Psoas muscle (tissue), 8 donors: ENCODE data around the gene CHEK1. TPM values are rescaled to one million over a fixed set of nuclear protein-coding genes. Genes with fewer than 3 reads are reported as not detected.
"Not testable (repeated sequence)": the region's sequence is repeated elsewhere in the genome, so short reads cannot be mapped to it uniquely, and the experiment has no call there.

Experiments
- ATAC-seq, 4 donors: fragments of 200-7000 bp; cut with Tn5 transposase; one replicate each; pipeline ENCODE4 v1.9.1; 2020; ENCODE audit warnings: moderate library complexity in 3 of 4, mild to moderate bottlenecking in 2 of 4
- DNase-seq, 2 donors: peaks; one replicate each; pipeline ENCODE4 v3.0.0-alpha.2; 2020
- H3K27ac ChIP-seq: fragments of 200-600 bp; one replicate; pipeline ENCODE4 v1.8.0; 2022
- H3K27me3 ChIP-seq, 3 donors: fragments of 200-600 bp in 1 of 3; one replicate each; pipeline versions ENCODE4 v1.6.1 to v1.8.0; 2013 to 2022; ENCODE audit warnings: low read length in 2 of 3, mild to moderate bottlenecking in 2 of 3, moderate library complexity in 1 of 3; ENCODE audit not compliant: insufficient read depth in 3 of 3
- H3K36me3 ChIP-seq, 2 donors: fragments of 200-600 bp in 1 of 2; one replicate each; pipeline versions ENCODE4 v1.6.1 to v1.8.0; 2013 to 2022; ENCODE audit warnings: low read depth in 1 of 2, mild to moderate bottlenecking in 1 of 2, moderate library complexity in 1 of 2; ENCODE audit not compliant: insufficient read depth in 1 of 2
- H3K4me1 ChIP-seq: fragments of 200-600 bp; one replicate; pipeline ENCODE4 v1.8.0; 2022
- H3K4me3 ChIP-seq: fragments of 200-600 bp; one replicate; pipeline ENCODE4 v1.8.0; 2022; ENCODE audit warnings: mild to moderate bottlenecking
- H3K9me3 ChIP-seq: fragments of 200-600 bp; one replicate; pipeline ENCODE4 v1.8.0; 2022
- WGBS, 3 donors: extraction: QIAGEN DNeasy Blood & Tissue Kit; methylation state at CpG; one replicate each; pipeline versions ENCODE4 v1.1.6 to v1.1.7; 2013; 5-methylcytosine and 5-hydroxymethylcytosine counted together
- intact Hi-C, 2 donors: fragments of 100-400 bp; cut with DNase I; formaldehyde crosslinking; loops; one replicate each; pipeline versions ENCODE4 v1.11.0 to v1.14.2; 2022
- polyA plus RNA-seq, 3 donors: library from polyadenylated mRNA; stranded (reverse); fragments of 200-250 nt; gene quantifications; one replicate each; pipeline ENCODE4 v1.2.3, GENCODE V29; 2013
- total RNA-seq, 4 donors: library from RNA; stranded (reverse); fragmentation: NEBNext Ultra II Directional in 2 of 4; extraction: Animal tissue kit (Norgen Biotek cat#: 25700) in 2 of 4; gene quantifications; one replicate each; pipeline versions ENCODE4 v1.2.1 to v1.2.4, GENCODE V29; 2021 to 2023
- TF ChIP-seq, protein P1 (sequence below): fragments of 200-600 bp; IDR thresholded peaks from one replicate; pipeline ENCODE4 v1.8.0; 2022; ENCODE audit warnings: antibody characterized with exemption
- donor health status: healthy with polysubstance abuse.
- donor health status: DM: no; HTN: no; CAD: no; lungs with moderate emphysema.
- donor health status: Bipolar disorder and iron deficiency.
- donor health status: healthy.
- donor health status: DM: yes; HTN: yes; CAD: no.
- donor health status: DM: no; HTN: no; CAD: no.
- donor health status: DM: no; HTN: no; CAD: no.
- donor health status: DM: yes; HTN: yes; CAD: no.

The CHEK1 gene
- total and polyA plus RNA-seq, 7 donors, result 0.44 to 1.3 (median 0.81) TPM

- TF ChIP-seq, protein P1, sequence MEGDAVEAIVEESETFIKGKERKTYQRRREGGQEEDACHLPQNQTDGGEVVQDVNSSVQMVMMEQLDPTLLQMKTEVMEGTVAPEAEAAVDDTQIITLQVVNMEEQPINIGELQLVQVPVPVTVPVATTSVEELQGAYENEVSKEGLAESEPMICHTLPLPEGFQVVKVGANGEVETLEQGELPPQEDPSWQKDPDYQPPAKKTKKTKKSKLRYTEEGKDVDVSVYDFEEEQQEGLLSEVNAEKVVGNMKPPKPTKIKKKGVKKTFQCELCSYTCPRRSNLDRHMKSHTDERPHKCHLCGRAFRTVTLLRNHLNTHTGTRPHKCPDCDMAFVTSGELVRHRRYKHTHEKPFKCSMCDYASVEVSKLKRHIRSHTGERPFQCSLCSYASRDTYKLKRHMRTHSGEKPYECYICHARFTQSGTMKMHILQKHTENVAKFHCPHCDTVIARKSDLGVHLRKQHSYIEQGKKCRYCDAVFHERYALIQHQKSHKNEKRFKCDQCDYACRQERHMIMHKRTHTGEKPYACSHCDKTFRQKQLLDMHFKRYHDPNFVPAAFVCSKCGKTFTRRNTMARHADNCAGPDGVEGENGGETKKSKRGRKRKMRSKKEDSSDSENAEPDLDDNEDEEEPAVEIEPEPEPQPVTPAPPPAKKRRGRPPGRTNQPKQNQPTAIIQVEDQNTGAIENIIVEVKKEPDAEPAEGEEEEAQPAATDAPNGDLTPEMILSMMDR, result no peak
- ATAC-seq (no peak), DNase-seq (no peak)
- Histone ChIP-seq H3K4me1 (no peaks in the 10 kb centered on the region), H3K36me3 (no peaks in the 10 kb centered on the region), H3K9me3 (no peaks in the 10 kb centered on the region), H3K27me3 (no peaks in the 10 kb centered on the region), H3K27ac (no peak overlapping the region), H3K4me3 (no peak overlapping the region)
- 43 to 46% (median 43%) methylated on average over 6 of the region's 6 CpGs for WGBS, 3 donors
- intact Hi-C loops, result no loop called here
Measured at GRCh38 chr11:125701858-125702621, 77.1 kb downstream of the CHEK1 start.

GRCh38 chr11:125704686-125705085, 79.7 kb downstream of the CHEK1 start:
- 88 to 92% (median 89%) methylated on average over 14 to 24 of the region's 24 CpGs for WGBS, 3 donors
- intact Hi-C loops, H3K36me3 ChIP-seq, H3K9me3 ChIP-seq, ATAC-seq, H3K27ac ChIP-seq, H3K4me1 ChIP-seq, DNase-seq, H3K27me3 ChIP-seq, H3K4me3 ChIP-seq: not testable (repeated sequence)

- H3K27ac ChIP-seq, result no peak overlapping the region
- H3K4me1 ChIP-seq, result no peaks in the 10 kb centered on the region
- no peaks in the 10 kb centered on the region for H3K36me3 ChIP-seq
- 80 to 92% (median 90%) methylated on average over 6 of the region's 6 CpGs for WGBS, 3 donors
- H3K27me3 ChIP-seq, result peaks cover 0 to 3% (median 0%) of the 10 kb centered on the region in 3 donors
- DNase-seq, result no peak
- TF ChIP-seq, protein P1, result no peak
- intact Hi-C loops, result no loop called here
- ATAC-seq, result no peak
- H3K4me3 ChIP-seq, result no peak overlapping the region
- no peaks in the 10 kb centered on the region for H3K9me3 ChIP-seq
Measured at GRCh38 chr11:125720781-125721180, 95.8 kb downstream of the CHEK1 start.

DNA sequence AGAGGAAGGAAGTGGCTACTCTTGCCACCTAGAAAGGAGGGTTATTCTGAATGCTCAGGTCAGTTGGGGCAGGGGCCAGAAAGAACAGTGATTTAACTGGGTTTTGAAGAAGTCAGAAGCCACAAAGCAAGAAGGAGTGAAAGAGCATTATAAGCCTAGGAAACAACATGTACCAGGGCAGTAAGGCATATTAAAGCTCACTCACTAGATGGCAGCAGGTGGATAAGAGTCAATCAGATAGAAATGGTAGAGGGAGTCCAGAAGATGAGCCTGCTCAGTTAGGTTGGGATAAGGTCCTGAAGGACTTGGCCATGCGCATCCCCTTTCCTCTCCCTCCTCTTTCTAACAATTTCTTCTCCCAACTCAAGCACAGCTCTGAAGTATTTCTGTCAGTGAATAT, 99.2 kb downstream of the CHEK1 start:
- Histone ChIP-seq H3K36me3 (no peaks in the 10 kb centered on the region), H3K4me3 (no peak overlapping the region), H3K9me3 (no peaks in the 10 kb centered on the region), H3K4me1 (no peaks in the 10 kb centered on the region), H3K27ac (no peak overlapping the region), H3K27me3 (peaks cover 0 to 3% (median 0%) of the 10 kb centered on the region in 3 donors)
- intact Hi-C loops, result no loop called here
- no peak for ATAC-seq
- WGBS, 3 donors, result 89 to 100% (median 98%) methylated on average over 1 of the region's 1 CpG
- TF ChIP-seq, protein P1, result no peak
- no peak for DNase-seq

Other genes with a start within 250 kb of the CHEK1 start
- gene FEZ1, start 128.9 kb upstream of the CHEK1 start, total RNA-seq, result 1 to 10 TPM; 2.4 to 4.5 (median 3.9) TPM
- gene FEZ1, start 128.9 kb upstream of the CHEK1 start, polyA plus RNA-seq, result 1 to 10 TPM; 2.3 to 7.6 (median 2.8) TPM
- 100 to 1,000 TPM in 2 of 4 donors, 10 to 100 TPM in 2; 52.9 to 140 (median 93.6) TPM for gene EI24, start 55.7 kb upstream of the CHEK1 start, total RNA-seq
- 100 to 1,000 TPM in 1 of 3 donors, 10 to 100 TPM in 2; 72.1 to 184 (median 74.4) TPM for gene EI24, start 55.7 kb upstream of the CHEK1 start, polyA plus RNA-seq
- gene STT3A, start 32.3 kb upstream of the CHEK1 start, total RNA-seq, result 10 to 100 TPM; 27.2 to 33.1 (median 31.0) TPM
- gene STT3A, start 32.3 kb upstream of the CHEK1 start, polyA plus RNA-seq, result 10 to 100 TPM; 23.3 to 58.9 (median 34.4) TPM
- gene ACRV1, start 55.7 kb downstream of the CHEK1 start, total RNA-seq, result not detected
- gene ACRV1, start 55.7 kb downstream of the CHEK1 start, polyA plus RNA-seq, result under 1 TPM in 1 of 3 donors, not detected in 2; 0.03 TPM
- gene PATE1, start 121.1 kb downstream of the CHEK1 start, total RNA-seq, result not detected
- not detected for gene PATE1, start 121.1 kb downstream of the CHEK1 start, polyA plus RNA-seq
- under 1 TPM in 1 of 4 donors, not detected in 3; 0.17 TPM for gene PATE2, start 153.7 kb downstream of the CHEK1 start, total RNA-seq
- gene PATE2, start 153.7 kb downstream of the CHEK1 start, polyA plus RNA-seq, result not detected
- gene PATE3, start 163.0 kb downstream of the CHEK1 start, total RNA-seq, result not detected
- gene PATE3, start 163.0 kb downstream of the CHEK1 start, polyA plus RNA-seq, result not detected
- not detected for gene PATE4, start 208.2 kb downstream of the CHEK1 start, total RNA-seq
- not detected for gene PATE4, start 208.2 kb downstream of the CHEK1 start, polyA plus RNA-seq